ENCODE results near the gene SNCB. TPM values are rescaled to one million over a fixed set of nuclear protein-coding genes. Genes with fewer than 3 reads are reported as not detected.

SNCB gene
- total and polyA plus RNA-seq, 2 donors (not counting 1 experiment from before 2014, with no cell fraction given), result 0.17 to 0.22 TPM

- H3K4me3 ChIP-seq (replicated peaks in 1 of 4; ENCODE audit: control extremely low read depth in 1 of 4, insufficient read depth in 1 of 4, low read depth in 3 of 4, low read length in 4 of 4), result no peak overlapping the region
- no peaks in the 10 kb centered on the region for H3K9me3 ChIP-seq (ENCODE audit: control insufficient read depth, insufficient read depth, low read depth, low read length)
- TF ChIP-seq CTCF (conservative IDR thresholded peaks at IDR 0.05 in 1 of 2, IDR thresholded peaks at IDR 0.05 in 1 of 2; ENCODE audit: low read depth in 1 of 2, low read length in 2 of 2), result no peak
- TF ChIP-seq EZH2 (IDR thresholded peaks at IDR 0.05; ENCODE audit: low read length, missing control alignments), result no peak
- no peak for DNase-seq (ENCODE audit: low read depth in 2 of 2)
- no peaks in the 10 kb centered on the region for H3K36me3 ChIP-seq (ENCODE audit: control insufficient read depth, insufficient read depth, low read length)
- H3K4me2 ChIP-seq (ENCODE audit: extremely low read depth, insufficient read depth, low read length), result no peak overlapping the region
- no peaks in the 10 kb centered on the region for H3K79me2 ChIP-seq (ENCODE audit: control insufficient read depth, insufficient read depth, low read length)
- H2AFZ ChIP-seq (ENCODE audit: low read length), result no peak overlapping the region
- H3K27ac ChIP-seq (ENCODE audit: insufficient read depth, low read length), result no peak overlapping the region
- H3K4me1 ChIP-seq (ENCODE audit: control insufficient read depth, extremely low read depth, insufficient read depth, low read length), result no peaks in the 10 kb centered on the region
- H4K20me1 ChIP-seq (ENCODE audit: control insufficient read depth, extremely low read depth, insufficient read depth, low read length), result no peaks in the 10 kb centered on the region
- H3K9ac ChIP-seq (ENCODE audit: insufficient read depth, low read length), result no peak overlapping the region
- H3K27me3 ChIP-seq (ENCODE audit: control insufficient read depth, insufficient read depth, low read length), result no peaks in the 10 kb centered on the region
Measured at GRCh38 chr5:176575066-176575465, 55.3 kb downstream of the SNCB start.

GRCh38 chr5:176574297-176574591 lies 56.1 kb downstream of the SNCB start:
- no peaks in the 10 kb centered on the region for H4K20me1 ChIP-seq (ENCODE audit: control insufficient read depth, extremely low read depth, insufficient read depth, low read length)
- H2AFZ ChIP-seq (ENCODE audit: low read length), result no peak overlapping the region
- no peaks in the 10 kb centered on the region for H3K79me2 ChIP-seq (ENCODE audit: control insufficient read depth, insufficient read depth, low read length)
- no peaks in the 10 kb centered on the region for H3K9me3 ChIP-seq (ENCODE audit: control insufficient read depth, insufficient read depth, low read depth, low read length)
- H3K36me3 ChIP-seq (ENCODE audit: control insufficient read depth, insufficient read depth, low read length), result no peaks in the 10 kb centered on the region
- DNase-seq (ENCODE audit: low read depth in 2 of 2), result no peak
- H3K4me2 ChIP-seq (ENCODE audit: extremely low read depth, insufficient read depth, low read length), result no peak overlapping the region
- no peak overlapping the region for H3K27ac ChIP-seq (ENCODE audit: insufficient read depth, low read length)
- no peak overlapping the region for H3K4me3 ChIP-seq (replicated peaks in 1 of 4; ENCODE audit: control extremely low read depth in 1 of 4, insufficient read depth in 1 of 4, low read depth in 3 of 4, low read length in 4 of 4)
- no peaks in the 10 kb centered on the region for H3K27me3 ChIP-seq (ENCODE audit: control insufficient read depth, insufficient read depth, low read length)
- H3K9ac ChIP-seq (ENCODE audit: insufficient read depth, low read length), result no peak overlapping the region
- TF ChIP-seq CTCF (conservative IDR thresholded peaks at IDR 0.05 in 1 of 2, IDR thresholded peaks at IDR 0.05 in 1 of 2; ENCODE audit: low read depth in 1 of 2, low read length in 2 of 2), result no peak
- TF ChIP-seq EZH2 (IDR thresholded peaks at IDR 0.05; ENCODE audit: low read length, missing control alignments), result no peak
- H3K4me1 ChIP-seq (ENCODE audit: control insufficient read depth, extremely low read depth, insufficient read depth, low read length), result no peaks in the 10 kb centered on the region

DNA sequence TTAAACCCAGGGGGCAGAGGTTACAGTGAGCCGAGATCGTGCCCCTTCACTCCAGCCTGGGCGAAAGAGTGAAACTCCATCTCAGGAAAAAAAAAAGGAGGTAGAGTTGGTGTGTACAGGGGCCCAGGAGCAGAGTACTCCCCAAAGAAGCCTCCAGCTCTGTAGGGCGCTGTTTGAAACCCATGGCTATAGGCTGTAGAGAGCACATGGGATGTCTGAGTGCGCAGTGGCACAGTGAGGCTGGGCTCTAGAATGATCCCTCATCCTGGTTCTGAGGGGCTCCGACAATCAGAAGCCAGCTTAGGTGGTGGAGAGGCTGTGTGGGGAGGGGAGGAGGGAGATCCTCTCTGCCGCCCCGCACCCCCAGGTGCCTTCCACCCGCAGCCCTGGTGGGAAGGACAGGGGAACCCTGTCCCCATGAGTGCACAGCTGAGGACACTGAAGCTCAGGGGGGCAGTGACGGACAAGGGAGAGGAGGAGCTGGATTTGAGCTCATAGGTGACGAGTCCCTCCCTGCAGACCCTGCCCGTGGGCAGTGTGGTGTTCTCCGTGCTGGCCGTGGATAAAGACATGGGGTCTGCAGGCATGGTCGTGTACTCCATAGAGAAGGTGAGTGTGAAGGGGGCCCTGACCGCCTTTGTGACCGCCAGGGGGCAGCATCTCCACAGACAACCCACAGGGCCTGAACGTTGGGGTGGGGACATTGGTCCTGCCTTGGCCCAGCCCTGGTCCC lies 56.6 kb downstream of the SNCB start:
- Histone ChIP-seq H3K36me3 (ENCODE audit: control insufficient read depth, insufficient read depth, low read length) (no peaks in the 10 kb centered on the region), H3K9me3 (ENCODE audit: control insufficient read depth, insufficient read depth, low read depth, low read length) (no peaks in the 10 kb centered on the region), H3K4me3 (replicated peaks in 1 of 4; ENCODE audit: control extremely low read depth in 1 of 4, insufficient read depth in 1 of 4, low read depth in 3 of 4, low read length in 4 of 4) (no peak overlapping the region), H3K27me3 (ENCODE audit: control insufficient read depth, insufficient read depth, low read length) (peaks cover 2% of the 10 kb centered on the region), H2AFZ (ENCODE audit: low read length) (no peak overlapping the region), H3K9ac (ENCODE audit: insufficient read depth, low read length) (no peak overlapping the region), H4K20me1 (ENCODE audit: control insufficient read depth, extremely low read depth, insufficient read depth, low read length) (no peaks in the 10 kb centered on the region), H3K27ac (ENCODE audit: insufficient read depth, low read length) (no peak overlapping the region), H3K79me2 (ENCODE audit: control insufficient read depth, insufficient read depth, low read length) (no peaks in the 10 kb centered on the region), H3K4me1 (ENCODE audit: control insufficient read depth, extremely low read depth, insufficient read depth, low read length) (no peaks in the 10 kb centered on the region), H3K4me2 (ENCODE audit: extremely low read depth, insufficient read depth, low read length) (no peak overlapping the region)
- TF ChIP-seq EZH2 (IDR thresholded peaks at IDR 0.05; ENCODE audit: low read length, missing control alignments), result no peak
- peak; percentile 86 to 92 for TF ChIP-seq CTCF (conservative IDR thresholded peaks at IDR 0.05 in 1 of 2, IDR thresholded peaks at IDR 0.05 in 1 of 2; ENCODE audit: low read depth in 1 of 2, low read length in 2 of 2)
- peak; percentile 26 to 46 for DNase-seq (ENCODE audit: low read depth in 2 of 2)

Other genes starting within 250 kb of the SNCB start
- gene NOP16, start 241.9 kb downstream of the SNCB start, total RNA-seq, result 10.3 and 11.1 TPM in 2 replicates
- gene NOP16, start 241.9 kb downstream of the SNCB start, polyA plus RNA-seq, result 26.3 and 49.7 TPM in 2 replicates
- gene HIGD2A, start 241.8 kb downstream of the SNCB start, total RNA-seq, result 41.6 and 54.7 TPM in 2 replicates
- 77.6 and 94.9 TPM in 2 replicates for gene HIGD2A, start 241.8 kb downstream of the SNCB start, polyA plus RNA-seq
- 74.2 and 94.3 TPM in 2 replicates for gene CLTB, start 214.0 kb downstream of the SNCB start, total RNA-seq
- gene CLTB, start 214.0 kb downstream of the SNCB start, polyA plus RNA-seq, result 90.8 and 116 TPM in 2 replicates
- 35.4 and 38.5 TPM in 2 replicates for gene FAF2, start 182.1 kb downstream of the SNCB start, total RNA-seq
- 54.7 and 55.5 TPM in 2 replicates for gene FAF2, start 182.1 kb downstream of the SNCB start, polyA plus RNA-seq
- 2.3 and 2.6 TPM in 2 replicates for gene RNF44, start 93.1 kb downstream of the SNCB start, total RNA-seq
- gene RNF44, start 93.1 kb downstream of the SNCB start, polyA plus RNA-seq, result 1.4 and 2.4 TPM in 2 replicates
- under 0.01 TPM in 1 of 2 replicates, not detected in the other for gene CDHR2, start 81.2 kb downstream of the SNCB start, total RNA-seq
- gene CDHR2, start 81.2 kb downstream of the SNCB start, polyA plus RNA-seq, result not detected in 2 replicates
- 4.9 and 6.3 TPM in 2 replicates for gene GPRIN1, start 20.4 kb downstream of the SNCB start, total RNA-seq
- gene GPRIN1, start 20.4 kb downstream of the SNCB start, polyA plus RNA-seq, result 1.9 and 5.0 TPM in 2 replicates
- not detected in 2 replicates for gene EIF4E1B, start 141 bp upstream of the SNCB start, total RNA-seq
- gene EIF4E1B, start 141 bp upstream of the SNCB start, polyA plus RNA-seq, result not detected in 2 replicates
- gene TSPAN17, start 16.9 kb upstream of the SNCB start, total RNA-seq, result 29.0 and 35.2 TPM in 2 replicates
- 34.8 and 43.5 TPM in 2 replicates for gene TSPAN17, start 16.9 kb upstream of the SNCB start, polyA plus RNA-seq
- gene UNC5A, start 180.0 kb upstream of the SNCB start, total RNA-seq, result not detected in 2 replicates
- 0.01 TPM in 1 of 2 replicates, not detected in the other for gene UNC5A, start 180.0 kb upstream of the SNCB start, polyA plus RNA-seq